ACC112 (cell line): ENCODE data around the gene AGAP3.

ENCODE experiments used
- H2AFZ ChIP-seq: fragments of 200-600 bp; sonication (generic); one replicate; pipeline ENCODE4 v1.6.0; 2017; ENCODE audit warnings: antibody characterized with exemption, low read length; ENCODE audit not compliant: unreplicated experiment
- H3K27ac ChIP-seq: fragments of 200-600 bp; sonication (generic); 2 replicates; pipeline ENCODE4 v1.5.1; 2014; ENCODE audit warnings: low read depth, mild to moderate bottlenecking, antibody characterized with exemption, low read length, moderate library complexity
- H3K27me3 ChIP-seq: fragments of 200-600 bp; sonication (generic); 2 replicates; pipeline ENCODE4 v1.6.1; 2014; ENCODE audit warnings: mild to moderate bottlenecking, antibody characterized with exemption, low read length, moderate library complexity, mixed read lengths; ENCODE audit not compliant: insufficient read depth
- H3K36me3 ChIP-seq: fragments of 200-600 bp; sonication (generic); 2 replicates; pipeline ENCODE4 v1.6.1; 2016; ENCODE audit warnings: mild to moderate bottlenecking, antibody characterized with exemption, low read length, moderate library complexity, mixed read lengths; ENCODE audit not compliant: insufficient read depth
- H3K4me1 ChIP-seq: fragments of 200-600 bp; sonication (generic); one replicate; pipeline ENCODE4 v1.6.1; 2016; ENCODE audit warnings: low read length, mixed read lengths; ENCODE audit not compliant: insufficient read depth, unreplicated experiment, control insufficient read depth
- H3K4me3 ChIP-seq: fragments of 200-600 bp; sonication (generic); 2 replicates; pipeline ENCODE4 v1.5.1; 2014; ENCODE audit warnings: mild to moderate bottlenecking, low read depth, low read length
- H3K79me2 ChIP-seq: fragments of 200-600 bp; sonication (generic); one replicate; pipeline ENCODE4 v1.6.0; 2016; ENCODE audit warnings: low read length; ENCODE audit not compliant: control insufficient read depth, unreplicated experiment, insufficient read depth

Gene AGAP3

DNA sequence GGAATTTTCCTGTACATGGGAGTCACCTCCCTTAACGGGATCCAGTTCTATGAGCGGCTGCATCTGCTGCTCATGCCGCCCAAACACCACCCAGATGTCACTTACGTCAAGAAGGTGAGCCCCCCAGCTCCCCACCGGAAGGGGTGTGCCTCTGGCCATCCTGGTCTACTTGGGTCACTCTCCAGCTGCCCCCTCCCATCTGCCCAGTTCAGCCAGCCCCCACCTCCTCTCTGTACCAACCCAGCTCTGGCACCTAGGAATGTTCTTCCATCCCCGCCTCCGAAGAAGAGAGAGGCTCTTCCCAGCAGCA lies 10.7 kb upstream of the AGAP3 start:
- peaks cover 22% of the 10 kb centered on the region for H3K4me1 ChIP-seq
- H3K79me2 ChIP-seq = peaks cover 15% of the 10 kb centered on the region
- H3K4me3 ChIP-seq = no peak overlapping the region
- 0 out of 2 replicates have a peak, but pooled peaks cover 4% of the 10 kb centered on the region for H3K36me3 ChIP-seq
- no peak overlapping the region for H3K27ac ChIP-seq
- no peak overlapping the region for H2AFZ ChIP-seq
- no peaks in the 10 kb centered on the region for H3K27me3 ChIP-seq

DNA sequence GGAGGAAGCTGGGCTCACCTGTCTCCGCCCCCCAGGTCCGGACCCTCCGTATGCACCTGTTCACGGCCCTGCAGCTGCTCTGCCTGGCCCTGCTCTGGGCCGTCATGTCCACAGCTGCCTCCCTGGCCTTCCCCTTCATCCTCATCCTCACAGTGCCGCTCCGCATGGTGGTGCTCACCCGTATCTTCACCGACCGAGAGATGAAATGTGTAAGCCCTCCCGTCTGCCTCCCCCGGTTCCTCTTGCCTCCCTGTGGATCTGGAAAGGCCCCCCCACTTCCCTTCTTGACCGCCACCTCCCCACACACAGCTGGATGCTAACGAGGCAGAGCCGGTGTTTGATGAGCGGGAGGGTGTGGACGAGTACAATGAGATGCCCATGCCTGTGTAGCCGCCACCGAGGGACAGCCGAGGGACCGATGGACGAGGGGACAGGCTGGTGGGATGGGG lies 10.3 kb upstream of the AGAP3 start:
- Histone ChIP-seq H3K4me1 (peaks cover 22% of the 10 kb centered on the region), H3K36me3 (0 out of 2 replicates have a peak, but pooled peaks cover 4% of the 10 kb centered on the region)

DNA sequence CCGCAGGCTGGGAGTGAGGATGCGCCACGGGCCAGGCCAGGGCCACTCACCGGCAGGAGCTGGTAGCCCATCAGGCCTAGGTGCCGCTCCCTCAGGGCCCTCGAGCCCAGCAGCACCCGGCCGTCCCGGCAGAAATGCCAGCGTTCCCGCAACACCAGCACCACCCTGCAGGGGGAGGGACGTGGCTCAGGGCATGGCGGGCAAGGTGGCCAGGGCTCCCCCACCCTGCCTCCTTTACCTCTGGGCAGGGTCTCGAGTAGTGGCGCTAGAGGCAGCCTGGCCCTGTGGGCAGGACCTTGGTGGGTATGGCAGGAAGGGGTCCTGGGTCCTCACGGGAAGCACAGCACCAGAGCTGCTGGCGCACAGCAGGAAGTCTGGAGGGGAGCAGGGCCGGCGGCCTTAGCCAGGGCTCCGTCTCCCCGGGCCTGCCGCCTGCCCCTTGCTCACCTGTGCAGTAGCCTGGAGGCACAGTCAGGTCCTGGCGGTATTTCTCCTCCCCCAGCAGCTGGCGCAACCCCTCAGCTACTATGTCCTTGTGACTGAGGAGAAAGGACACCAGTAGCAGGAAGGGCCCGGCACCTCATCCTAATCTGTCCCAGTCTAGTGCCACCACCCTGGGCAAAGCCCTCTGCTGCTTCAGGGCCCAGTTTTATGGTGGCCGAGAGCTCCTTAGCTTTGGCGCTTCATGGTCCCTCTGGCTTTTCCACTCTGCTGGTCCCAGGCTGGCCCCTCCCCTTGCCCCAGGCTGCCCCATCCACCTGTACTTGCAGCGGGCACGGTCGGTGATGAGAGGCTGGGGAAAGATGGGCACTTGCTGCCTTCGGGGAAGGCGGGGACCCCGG lies 9.2 kb upstream of the AGAP3 start:
- Histone ChIP-seq H3K27ac (no peak overlapping the region), H2AFZ (no peak overlapping the region), H3K36me3 (no peaks in the 10 kb centered on the region), H3K4me3 (no peak overlapping the region), H3K27me3 (no peaks in the 10 kb centered on the region), H3K4me1 (peaks cover 29% of the 10 kb centered on the region), H3K79me2 (peaks cover 19% of the 10 kb centered on the region)

More for the DNA sequence above, 10.3 kb upstream of the AGAP3 start:
- no peak overlapping the region for H2AFZ ChIP-seq
- H3K27ac ChIP-seq = no peak overlapping the region
- H3K27me3 ChIP-seq = no peaks in the 10 kb centered on the region
- no peak overlapping the region for H3K4me3 ChIP-seq
- peaks cover 15% of the 10 kb centered on the region for H3K79me2 ChIP-seq

DNA sequence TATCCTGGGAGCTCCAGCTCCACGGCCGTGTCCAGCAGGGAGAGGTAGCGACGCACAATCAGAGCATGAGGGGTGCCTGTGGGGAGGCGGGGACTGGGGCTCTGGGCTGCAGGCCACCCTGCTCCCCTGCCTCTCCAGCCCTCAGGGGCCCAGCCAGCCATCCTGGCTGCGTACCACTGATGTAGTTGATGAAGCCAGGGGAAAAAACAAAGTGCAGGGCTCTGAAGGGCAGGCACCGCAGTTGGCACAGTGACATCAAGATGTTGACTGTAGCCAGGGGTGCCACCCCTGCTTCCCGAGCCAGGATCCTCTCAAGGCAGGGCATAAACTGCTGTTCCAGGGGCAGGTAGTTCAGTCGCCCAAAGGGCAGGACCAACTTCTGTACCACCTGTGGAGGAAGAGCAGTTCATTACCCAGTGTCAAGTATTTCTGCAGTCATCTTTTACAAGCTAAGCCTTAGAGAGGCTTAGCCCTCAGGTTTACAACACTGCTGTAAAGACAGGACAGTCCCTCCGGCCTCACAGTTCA lies 8.5 kb upstream of the AGAP3 start:
- Histone ChIP-seq H3K36me3 (no peaks in the 10 kb centered on the region), H2AFZ (no peak overlapping the region), H3K27me3 (no peaks in the 10 kb centered on the region), H3K4me1 (peaks cover 31% of the 10 kb centered on the region), H3K79me2 (peaks cover 26% of the 10 kb centered on the region), H3K27ac (no peak overlapping the region), H3K4me3 (no peak overlapping the region)

DNA sequence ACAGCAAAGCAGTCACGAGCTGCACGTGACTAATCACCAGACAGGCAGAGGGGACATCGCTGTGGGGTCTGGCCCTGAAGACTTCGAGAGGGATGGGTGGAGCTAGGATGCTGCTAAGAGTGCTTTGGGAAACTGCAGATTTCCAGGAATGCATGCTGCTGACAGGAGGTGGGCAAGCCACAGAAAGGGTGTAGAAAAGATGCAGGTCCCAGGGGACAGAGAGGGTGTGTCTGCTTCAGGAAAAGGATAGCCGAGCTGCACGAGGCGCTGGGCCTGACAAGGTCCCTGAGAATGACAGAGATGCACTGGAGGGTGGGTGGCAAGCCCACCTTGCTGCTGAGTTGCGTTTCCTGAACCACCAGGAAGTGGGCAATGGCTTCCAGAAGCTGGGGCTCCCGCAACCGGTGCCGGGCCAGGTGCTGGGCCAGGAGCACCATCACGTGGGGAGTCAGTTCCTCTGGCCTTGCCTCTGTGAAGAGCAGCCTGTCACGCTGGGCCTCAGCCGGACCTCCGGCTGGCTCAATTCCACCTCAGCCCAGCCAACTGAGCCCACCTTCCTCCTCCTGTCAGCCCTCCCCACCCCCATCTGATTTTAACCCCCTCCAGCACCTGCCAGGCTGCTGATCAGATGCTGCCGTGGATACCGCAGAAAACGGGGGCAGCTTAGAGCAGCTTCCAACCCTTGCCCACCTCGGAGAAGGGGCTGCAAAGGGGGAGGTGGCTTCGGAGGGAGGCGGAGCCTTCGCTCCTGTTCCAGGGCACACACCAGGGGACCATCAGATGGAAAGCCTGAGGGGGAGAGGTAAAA lies 7.8 kb upstream of the AGAP3 start:
- Histone ChIP-seq H3K4me1 (peaks cover 31% of the 10 kb centered on the region), H3K36me3 (no peaks in the 10 kb centered on the region), H3K27me3 (no peaks in the 10 kb centered on the region), H3K79me2 (peaks cover 29% of the 10 kb centered on the region), H3K4me3 (peak overlapping the region; percentile 73; the same call in 1 of the 2 replicates), H2AFZ (no peak overlapping the region), H3K27ac (no peak overlapping the region)

DNA sequence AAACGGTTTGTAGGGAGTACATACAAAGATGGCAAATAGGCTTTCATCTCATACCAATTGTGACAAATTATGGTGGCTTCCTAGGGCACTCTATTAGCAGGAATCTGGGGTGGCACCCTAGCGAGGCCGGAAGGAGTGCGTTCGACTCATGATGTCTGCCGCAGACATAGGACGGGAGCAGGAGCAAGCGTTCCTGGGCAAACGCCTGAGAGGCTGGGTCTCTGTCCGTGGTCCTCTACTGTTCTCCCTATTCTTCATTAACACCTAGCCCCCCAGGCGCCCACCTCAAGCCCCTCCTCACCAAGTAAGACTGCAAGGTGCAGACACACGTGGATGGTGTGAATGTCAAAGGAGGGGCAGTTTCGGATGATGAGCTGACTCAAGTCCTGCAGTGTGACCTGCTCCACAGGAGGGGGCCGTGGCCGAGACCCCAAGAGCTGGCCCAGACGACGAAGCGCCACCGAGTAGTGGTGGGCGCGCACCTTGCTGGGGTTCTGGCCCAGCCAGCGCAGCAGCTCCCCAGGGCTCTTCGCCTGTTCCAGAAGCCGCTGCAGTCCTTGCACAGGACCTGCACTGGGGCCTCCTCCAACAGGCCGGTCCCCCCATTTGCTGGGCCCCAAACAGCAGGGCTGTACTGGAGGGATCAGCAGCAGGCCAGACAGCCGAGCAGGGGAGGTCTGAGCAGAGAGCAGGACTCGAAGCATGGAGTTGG lies 6.9 kb upstream of the AGAP3 start:
- no peak overlapping the region for H3K27ac ChIP-seq
- peaks cover 29% of the 10 kb centered on the region for H3K79me2 ChIP-seq
- no peak overlapping the region for H2AFZ ChIP-seq
- peak overlapping the region; percentile 73 for H3K4me3 ChIP-seq
- no peaks in the 10 kb centered on the region for H3K27me3 ChIP-seq
- H3K36me3 ChIP-seq = no peaks in the 10 kb centered on the region
- H3K4me1 ChIP-seq = peaks cover 31% of the 10 kb centered on the region

DNA sequence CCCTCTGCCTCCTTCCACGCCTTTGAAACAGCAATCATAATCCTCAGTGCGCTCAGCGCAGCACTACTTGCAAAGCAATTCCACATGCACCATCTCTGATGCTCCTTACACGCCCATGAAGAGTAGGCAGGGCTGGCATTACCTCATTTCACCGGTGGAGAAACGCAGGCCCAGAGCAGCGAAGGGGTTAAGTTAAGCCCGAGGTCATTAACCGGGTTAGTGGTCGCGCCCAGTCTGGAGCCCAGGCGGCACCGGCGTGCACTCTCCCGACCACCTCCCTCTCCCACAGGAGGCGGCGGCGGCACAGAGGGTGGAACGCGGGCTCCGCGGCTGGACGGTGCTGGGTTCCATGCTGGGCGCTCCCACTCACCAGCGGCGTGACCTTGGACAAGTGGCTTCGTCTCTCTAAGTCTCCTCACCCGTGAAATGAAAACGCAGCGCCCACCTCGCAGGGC lies 6.2 kb upstream of the AGAP3 start:
- peak overlapping the region; percentile 35; the same call in 1 of the 2 replicates for H3K27ac ChIP-seq
- no peaks in the 10 kb centered on the region for H3K27me3 ChIP-seq
- H3K79me2 ChIP-seq = peaks cover 29% of the 10 kb centered on the region
- H3K4me1 ChIP-seq = peaks cover 31% of the 10 kb centered on the region
- no peaks in the 10 kb centered on the region for H3K36me3 ChIP-seq
- H2AFZ ChIP-seq = no peak overlapping the region
- H3K4me3 ChIP-seq = peak overlapping the region; percentile 73

DNA sequence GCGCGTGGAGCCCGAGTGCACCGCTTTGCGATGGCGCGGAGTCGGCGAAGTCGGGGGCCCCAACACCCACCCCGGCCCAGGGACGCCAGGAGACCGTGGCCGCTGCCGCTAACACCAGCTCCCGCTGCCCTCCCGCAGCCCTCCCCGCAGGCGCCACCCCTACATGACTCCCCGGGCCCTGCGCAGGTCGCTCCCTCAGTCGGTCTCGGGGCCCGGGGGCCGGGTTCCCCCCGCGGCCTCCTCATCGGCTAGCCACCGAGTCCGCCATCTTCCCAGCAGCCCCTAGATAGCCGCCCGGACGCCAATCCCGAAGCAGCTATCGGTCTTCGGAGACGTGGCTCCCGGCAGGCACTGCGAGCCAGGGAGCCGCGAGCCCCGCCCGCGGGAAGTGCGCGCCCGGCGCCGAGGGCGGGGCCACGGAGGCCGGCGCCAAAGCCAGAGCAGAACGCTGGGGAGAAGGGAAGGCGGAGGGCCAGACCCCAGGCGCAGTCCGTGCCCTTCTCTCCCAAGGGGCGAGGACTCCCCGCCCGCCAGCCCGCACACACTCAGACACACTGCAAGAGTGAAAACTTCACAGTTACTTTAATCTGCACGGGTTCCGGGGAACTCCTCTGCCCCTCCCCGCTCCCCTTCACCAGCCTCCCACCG lies 5.6 kb upstream of the AGAP3 start, which contains the start of gene FASTK:
Gene FASTK (minus strand): TSS at position 288 of the 648 bp plus-strand sequence. CDS start 43 bp downstream, at position 245.
- Histone ChIP-seq H3K27ac (peak within 1 kb of the TSS; percentile 59), H3K4me1 (peaks cover 31% of the 10 kb centered on the region), H3K4me3 (peak within 1 kb of the TSS; percentile 73), H2AFZ (no peak within 1 kb of the TSS), H3K36me3 (no peaks in the 10 kb centered on the region), H3K79me2 (peaks cover 29% of the 10 kb centered on the region), H3K27me3 (no peaks in the 10 kb centered on the region)

DNA sequence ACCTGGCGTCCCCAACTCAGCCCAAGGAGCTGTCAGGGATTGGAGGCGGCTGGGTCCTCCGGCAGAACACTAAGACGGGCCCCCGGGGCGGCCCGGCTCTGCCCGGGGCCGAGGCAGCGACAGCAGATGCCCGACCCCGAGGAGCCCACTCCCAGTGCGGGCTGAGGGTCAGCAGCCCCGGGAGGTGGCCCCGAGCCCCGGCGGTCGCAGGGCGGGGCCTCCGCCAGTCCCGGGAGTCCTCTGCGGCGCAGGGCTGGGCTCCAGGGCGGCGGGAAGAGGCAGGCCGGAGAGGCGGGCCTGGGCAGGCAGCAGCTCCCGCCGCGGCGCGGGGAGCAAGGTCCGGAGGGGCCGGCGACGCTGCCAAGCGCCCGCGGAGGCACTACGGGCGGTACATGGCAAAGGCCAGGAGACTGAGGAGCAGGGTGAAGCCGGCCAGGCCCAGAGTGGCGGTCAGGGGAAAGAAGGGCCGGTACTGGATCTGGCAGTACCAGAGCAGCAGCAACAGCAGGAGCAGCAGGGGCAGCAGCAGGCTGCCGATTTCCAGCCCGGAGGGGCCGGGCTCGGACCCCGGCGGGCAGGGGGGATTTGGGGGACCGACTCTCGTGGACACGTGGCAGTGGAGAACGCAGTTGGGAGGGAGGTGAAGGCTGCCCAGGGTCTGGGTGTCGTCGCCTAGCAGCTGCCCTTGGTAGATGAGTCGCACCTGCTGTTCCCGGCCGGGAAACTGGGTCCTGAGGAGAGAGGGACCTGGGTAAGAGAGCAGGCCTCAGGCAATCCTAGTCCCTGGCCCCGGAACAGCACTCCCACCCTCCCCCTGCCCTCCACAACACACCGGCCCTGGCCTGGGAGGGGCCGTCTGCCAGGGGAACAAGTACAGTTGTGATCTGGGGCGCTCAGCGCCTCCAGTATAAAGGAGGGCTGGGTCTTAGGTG lies 4.8 kb upstream of the AGAP3 start:
- no peaks in the 10 kb centered on the region for H3K36me3 ChIP-seq
- peak overlapping the region; percentile 73 for H3K4me3 ChIP-seq
- peaks cover 29% of the 10 kb centered on the region for H3K79me2 ChIP-seq
- no peak overlapping the region for H2AFZ ChIP-seq
- peaks cover 31% of the 10 kb centered on the region for H3K4me1 ChIP-seq
- H3K27ac ChIP-seq = peak overlapping the region; percentile 59
- H3K27me3 ChIP-seq = no peaks in the 10 kb centered on the region
